Stimulated activated CD8-positive, alpha-beta memory T cell treated with anti-CD3 and anti-CD28 coated beads, Interleukin-4, amount 100 ng/mL, for 4 hours (primary cell): Measurements from ENCODE around the gene COL1A1.

ENCODE experiments used
- DNase-seq, 2 donors: peaks; one replicate each; pipeline ENCODE4 v3.0.0-alpha.2; 2020; ENCODE audit warnings: low read depth in 2 of 2, low spot score in 1 of 2

Gene COL1A1

GRCh38 chr17:50187751-50188530 lies 13.5 kb downstream of the COL1A1 start:
- no peak for DNase-seq

DNA sequence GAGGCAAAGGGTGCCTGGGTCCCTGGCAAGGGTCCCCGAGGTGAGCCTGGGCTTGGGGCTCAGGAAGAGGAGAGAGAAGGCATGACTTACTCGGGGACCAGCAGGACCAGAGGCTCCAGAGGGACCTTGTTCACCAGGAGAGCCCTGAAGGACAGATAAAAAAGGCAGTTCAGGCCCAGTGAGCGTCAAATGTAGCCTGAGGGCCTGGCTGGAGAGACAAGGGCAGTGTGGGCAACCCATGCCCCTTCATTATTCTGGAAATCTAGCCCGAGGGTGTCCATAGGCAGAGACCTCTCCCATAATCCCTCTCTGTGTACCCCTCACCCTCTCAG lies 14.1 kb downstream of the COL1A1 start:
- DNase-seq, result no peak

DNA sequence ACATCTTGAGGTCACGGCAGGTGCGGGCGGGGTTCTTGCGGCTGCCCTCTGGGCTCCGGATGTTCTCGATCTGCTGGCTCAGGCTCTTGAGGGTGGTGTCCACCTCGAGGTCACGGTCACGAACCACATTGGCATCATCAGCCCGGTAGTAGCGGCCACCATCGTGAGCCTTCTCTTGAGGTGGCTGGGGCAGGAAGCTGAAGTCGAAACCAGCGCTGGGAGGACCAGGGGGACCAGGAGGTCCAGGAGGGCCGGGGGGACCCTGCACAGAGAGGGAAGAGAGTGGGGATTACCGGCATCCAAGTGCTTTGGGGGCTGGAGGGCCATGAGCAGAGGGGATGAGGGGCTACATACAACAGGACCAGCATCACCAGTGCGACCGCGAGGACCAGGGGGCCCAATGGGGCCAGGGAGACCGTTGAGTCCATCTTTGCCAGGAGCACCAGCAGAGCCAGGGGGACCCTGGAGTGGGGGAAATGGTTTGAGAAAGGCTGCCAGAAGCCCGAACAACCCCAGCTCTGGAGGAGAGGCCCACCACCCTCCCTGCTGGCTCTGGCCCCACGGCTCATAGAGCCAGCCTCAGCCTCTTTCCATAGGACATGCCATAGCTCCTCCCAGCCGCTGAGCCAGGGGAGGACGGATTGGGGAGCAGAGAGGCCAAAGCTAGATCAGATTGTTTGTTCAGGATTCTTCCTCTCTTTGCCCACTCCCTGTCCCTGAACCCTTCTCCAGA lies 14.6 kb downstream of the COL1A1 start:
- DNase-seq, result no peak

DNA sequence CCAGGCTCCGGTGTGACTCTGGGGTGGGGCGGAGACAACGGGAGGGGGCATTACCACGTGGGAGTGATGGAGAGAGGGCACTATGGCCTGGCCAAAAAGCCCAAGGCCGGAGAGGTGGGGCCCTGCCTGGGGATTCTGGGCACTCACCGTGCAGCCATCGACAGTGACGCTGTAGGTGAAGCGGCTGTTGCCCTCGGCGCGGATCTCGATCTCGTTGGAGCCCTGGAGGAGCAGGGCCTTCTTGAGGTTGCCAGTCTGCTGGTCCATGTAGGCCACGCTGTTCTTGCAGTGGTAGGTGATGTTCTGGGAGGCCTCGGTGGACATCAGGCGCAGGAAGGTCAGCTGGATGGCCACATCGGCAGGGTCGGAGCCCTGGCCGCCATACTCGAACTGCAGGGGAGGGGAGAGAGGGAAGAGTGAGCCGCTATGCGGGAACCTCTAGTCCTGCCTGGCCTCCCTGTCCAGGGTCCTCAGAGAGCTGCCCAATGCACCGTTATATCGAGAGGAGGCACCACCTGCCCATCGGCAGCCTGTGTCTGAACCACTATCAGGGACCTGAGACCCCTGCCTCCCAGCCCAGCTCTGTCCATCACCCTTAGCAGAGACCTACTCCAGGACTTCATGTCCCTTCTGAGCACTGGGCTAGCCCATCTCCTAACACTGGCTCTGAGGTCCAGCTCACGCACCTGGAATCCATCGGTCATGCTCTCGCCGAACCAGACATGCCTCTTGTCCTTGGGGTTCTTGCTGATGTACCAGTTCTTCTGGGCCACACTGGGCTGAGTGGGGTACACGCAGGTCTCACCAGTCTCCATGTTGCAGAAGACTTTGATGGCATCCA lies 15.6 kb downstream of the COL1A1 start:
- no peak for DNase-seq

DNA sequence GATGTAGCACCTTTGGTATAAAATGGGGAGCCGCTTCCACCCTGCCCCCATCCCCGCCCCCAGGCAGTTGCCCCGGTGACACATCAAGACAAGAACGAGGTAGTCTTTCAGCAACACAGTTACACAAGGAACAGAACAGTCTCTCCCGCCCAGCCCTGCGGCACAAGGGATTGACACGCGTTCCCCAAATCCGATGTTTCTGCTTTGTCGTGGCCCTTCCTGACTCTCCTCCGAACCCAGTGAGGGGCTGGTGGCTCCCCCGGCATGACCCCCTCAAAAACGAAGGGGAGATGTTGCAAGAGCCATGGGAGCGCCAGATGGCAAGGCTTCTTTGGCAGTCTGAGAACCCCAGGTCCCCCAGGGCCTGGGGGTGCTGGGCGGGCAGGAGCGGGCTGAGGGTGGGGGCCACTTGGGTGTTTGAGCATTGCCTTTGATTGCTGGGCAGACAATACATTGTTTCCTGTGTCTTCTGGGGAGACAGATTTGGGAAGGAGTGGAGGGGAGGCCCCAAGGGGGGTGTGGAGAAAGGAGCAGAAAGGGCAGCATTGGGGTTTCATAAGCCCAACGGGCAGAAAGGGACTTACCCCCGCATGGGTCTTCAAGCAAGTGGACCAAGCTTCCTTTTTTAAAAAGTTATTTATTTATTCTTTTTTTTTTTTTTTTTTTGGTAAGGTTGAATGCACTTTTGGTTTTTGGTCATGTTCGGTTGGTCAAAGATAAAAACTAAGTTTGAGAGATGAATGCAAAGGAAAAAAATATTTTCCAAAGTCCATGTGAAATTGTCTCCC lies 16.6 kb downstream of the COL1A1 start:
- DNase-seq, result no peak

- no peak for DNase-seq
These were observed 17.4 kb downstream of the COL1A1 start for GRCh38 chr17:50184064-50184463.

- no peak for DNase-seq
These were observed 17.9 kb downstream of the COL1A1 start for GRCh38 chr17:50183421-50183994.

DNA sequence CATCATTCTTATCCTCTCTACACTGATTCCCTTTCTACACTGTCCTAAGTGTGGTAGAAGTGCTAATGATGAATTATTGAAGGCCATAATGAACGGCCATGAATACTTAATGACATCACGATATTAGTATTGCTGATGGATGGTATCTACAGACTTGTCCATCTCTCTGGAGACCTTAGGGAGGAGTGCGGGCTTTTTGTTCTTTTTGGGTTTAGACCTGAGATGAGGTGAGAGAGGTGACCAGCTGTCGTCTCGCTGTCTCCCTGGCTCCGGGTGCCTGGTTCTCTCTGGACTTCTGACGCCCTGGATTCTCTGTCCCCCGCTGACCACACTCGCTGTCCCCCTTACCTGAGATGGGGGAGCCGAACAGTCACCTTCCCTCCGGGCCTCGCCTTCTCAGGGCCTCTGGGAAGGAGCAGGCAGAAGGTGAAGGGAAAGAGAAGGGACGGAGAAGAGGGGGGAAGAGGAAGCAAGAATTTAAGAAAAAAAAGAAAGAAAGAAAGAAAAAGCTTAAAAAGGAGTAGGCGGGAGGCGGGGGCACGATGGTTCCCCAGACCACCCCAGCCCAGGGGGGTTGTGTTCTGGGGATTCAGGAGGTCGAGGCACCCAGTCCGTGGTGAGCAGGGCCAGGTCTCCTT lies 18.5 kb downstream of the COL1A1 start:
- DNase-seq, result no peak

DNA sequence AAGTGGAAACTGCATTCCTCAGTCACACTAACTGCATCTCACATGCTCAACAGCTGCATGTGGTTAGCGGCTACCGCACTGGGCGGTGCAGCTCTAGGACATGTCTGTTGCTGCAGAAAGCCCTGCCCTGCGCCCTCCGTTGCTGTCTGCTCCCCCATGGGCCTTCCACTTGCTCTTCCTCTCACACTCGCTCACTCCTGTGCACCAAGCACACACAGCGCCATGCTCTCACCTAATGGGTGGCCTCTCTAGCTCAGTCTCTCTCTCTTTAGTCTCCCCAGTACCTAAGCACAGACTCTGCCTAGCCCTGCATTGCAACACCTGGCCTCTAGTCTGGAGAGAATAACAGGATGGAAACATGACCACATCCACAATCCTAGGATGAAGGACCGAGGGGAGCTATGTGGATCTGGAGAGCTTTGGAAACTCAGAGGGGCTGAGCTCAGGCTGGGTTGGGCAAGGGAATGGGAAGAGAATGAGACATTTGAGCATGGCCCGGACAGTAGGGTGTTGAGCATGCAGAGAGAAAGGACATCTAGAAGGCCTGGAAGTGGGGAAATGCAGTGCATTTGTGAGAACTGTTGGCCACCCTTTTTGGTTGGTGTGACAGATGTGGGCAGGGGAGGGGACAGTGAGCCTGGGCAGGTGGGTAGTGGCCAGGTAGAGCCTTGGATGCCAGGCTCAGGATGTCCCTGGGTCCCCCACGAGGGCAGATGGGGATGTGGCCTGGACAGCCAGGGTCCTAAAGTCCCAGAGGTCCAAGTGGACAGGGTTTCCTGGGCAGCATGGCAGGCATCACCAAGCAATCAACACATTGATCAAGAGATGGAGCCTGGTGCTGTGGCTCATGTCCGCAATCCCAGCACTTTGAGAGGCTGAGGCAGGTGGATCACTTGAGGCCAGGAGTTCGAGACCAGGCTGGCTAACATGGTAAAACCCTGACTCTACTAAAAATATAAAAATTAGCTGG lies 19.6 kb downstream of the COL1A1 start:
- DNase-seq, result no peak

GRCh38 chr17:50181144-50181543 lies 20.3 kb downstream of the COL1A1 start:
- DNase-seq, result no peak

- no peak for DNase-seq
These were observed 20.8 kb downstream of the COL1A1 start for GRCh38 chr17:50180620-50181019.

DNA sequence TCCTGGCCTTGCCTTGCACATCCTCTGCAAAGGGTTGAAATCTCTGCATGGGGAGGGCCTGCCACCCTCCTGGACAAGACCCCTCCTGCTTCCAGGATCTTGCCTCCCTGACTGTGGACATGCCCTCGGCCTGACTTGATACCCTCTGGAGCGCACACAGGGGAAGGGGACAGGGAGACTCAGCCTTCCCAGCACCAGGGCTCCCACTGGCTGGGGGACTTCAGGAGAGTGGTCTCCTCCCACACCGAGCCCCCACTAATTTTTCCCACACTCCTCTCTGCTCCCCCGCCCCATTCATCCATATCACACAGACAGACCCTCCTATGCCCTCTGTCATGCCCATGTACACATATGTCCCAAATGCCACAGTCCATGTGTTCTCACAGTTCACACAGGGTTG lies 21.3 kb downstream of the COL1A1 start:
- no peak for DNase-seq

DNA sequence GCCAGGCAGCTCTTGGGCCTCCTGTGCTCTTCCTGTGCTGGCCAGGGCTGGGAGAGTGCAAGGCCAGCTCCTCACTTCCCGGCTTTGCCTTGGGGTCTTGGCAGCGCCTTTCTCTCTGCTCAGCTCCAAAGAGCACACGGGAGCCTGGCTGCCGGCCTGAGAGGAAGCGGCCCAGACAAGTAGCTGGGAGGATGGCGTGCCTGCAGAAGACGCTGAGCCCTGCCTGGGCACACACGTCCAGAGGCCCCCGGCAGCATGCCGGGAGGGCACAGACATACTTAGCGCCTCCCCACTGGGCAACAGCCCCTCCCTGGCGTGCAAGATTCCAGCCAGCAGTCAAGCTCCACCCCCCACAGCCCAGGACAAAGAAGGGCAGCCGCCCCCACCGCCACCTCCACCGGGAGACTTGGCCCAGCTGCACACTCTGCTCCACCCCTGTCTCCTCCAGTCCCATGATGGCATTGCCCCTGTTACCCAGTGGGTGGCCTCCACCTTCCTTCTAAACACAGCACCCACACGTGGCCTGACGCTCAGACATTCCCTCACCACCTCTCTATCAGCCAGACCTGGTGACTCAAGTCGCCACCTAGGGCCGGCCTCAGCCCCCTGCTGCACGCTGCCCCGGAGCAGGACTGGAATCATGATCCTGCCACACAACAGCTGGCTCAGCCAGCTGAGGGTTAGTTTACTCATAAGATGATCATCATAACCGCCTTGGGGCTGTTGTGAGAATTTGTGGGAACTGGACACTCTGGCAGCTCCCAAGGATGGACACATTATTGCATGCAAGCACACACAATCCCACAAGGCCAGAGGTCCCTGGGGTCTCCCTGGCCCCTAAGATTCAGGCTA lies 23.2 kb downstream of the COL1A1 start:
- DNase-seq, result no peak

DNA sequence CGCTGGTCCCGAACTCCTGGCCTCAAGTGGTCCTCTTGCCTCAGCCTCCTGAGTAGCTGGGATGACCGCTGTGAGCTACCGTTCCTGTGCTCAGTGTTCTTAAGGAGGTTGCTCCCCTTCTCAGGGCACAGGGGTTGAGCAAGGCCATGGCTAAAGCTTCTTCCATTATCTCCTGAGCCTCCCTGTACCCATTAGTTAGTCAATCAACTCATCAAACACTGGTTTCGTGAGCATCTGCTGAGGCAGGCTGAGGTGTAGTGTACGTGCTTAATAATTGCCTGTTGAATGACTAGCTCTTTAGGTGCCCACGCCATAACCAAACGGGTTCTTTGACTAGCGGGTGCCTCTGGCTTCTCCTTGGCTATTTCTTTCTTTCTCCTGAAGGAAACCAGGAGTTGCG lies 24.0 kb downstream of the COL1A1 start:
- DNase-seq, result no peak

GRCh38 chr17:50176559-50177357 lies 24.7 kb downstream of the COL1A1 start:
- DNase-seq, result no peak

DNA sequence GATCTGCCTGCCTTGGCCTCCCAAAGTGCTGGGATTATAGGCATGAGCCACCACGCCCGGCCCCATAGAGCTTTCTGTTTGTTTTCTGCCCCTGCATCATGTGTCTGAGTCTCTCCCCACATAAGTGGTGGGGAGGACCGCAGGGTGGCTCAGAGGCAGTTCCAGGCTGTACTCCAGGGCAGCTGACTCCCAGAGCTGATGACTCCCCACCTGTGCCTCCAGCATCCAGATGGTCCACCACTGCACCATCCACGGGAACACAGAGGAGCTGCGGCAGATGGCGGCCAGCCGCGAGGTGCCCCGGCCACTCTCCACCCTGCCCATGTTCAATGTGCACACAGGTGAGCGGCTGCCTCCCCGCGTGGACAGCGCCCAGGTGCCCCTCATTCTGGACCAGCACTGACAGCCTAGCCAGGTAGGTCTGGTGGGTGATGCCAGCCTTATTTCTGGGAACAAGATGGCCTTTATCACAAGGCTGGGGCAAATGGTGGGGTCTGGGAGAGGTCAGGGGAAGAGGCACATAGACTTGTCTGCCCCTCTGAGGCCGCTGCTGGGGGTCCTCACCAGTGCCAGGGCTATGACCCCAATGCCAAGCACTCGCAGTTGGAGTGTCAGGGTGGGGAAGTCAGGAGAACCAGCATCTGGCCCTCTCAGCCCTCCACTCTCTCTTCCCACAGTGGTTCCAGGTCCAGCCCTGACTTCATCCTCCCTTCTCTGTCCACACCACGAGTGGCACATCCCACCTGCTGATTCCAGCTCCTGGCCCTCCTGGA lies 26.2 kb downstream of the COL1A1 start:
- no peak for DNase-seq

GRCh38 chr17:50174444-50174843 lies 27.0 kb downstream of the COL1A1 start:
- DNase-seq, result no peak
